Measurements from ENCODE around the gene DNAAF5.
"Not testable (repeated sequence)": the region's sequence is repeated elsewhere in the genome, so short reads cannot be mapped to it uniquely, and the experiment has no call there.

DNAAF5 gene

GRCh38 chr7:748446-748845 is 21.9 kb downstream of the DNAAF5 start:
- no peak for FAIRE-seq

GRCh38 chr7:749140-749551 is 22.6 kb downstream of the DNAAF5 start:
- FAIRE-seq, result no peak

DNA sequence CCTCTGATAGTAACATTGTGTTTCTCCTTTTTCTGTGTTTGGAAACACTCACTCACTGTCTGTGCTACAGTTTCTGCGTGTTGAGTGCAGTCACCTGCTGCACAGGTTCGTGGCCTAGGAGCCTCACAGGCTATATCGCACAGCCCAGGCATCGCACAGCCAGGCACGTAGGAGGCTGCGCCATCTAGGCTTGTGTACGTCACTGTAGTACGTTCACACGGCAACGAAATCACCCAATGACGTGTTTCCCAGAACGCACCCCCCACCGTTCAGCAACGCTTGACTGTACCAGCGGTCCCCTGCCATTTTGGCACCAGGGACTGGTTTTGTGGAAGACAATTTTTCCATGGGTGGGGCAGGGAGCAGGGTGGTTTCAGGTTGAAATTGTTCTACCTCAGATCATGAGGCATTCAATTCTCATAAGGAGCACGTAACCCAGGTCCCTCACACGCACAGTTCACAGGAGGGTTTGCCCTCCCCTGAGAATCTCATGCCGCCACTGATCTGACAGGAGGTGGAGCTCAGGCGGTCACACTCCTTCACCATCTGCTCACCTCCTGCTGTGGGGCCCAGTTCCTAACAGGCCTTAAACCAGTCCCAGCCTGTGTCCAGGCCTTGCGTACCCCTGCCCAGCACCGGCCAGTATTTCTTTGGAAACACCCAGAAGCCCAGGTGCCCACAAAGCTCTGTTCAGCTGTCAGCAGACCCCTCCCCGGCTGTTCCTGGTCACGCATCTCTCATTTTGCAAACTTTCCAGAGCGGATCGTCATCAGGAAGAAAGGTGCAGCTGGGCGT is 23.8 kb downstream of the DNAAF5 start:
- FAIRE-seq, result no peak

- no peak for FAIRE-seq
Measured at GRCh38 chr7:751826-752225, 25.3 kb downstream of the DNAAF5 start.

- FAIRE-seq, result not testable (repeated sequence)
Measured at GRCh38 chr7:752256-752655, 25.8 kb downstream of the DNAAF5 start.

- FAIRE-seq, result no peak
Measured at GRCh38 chr7:753190-753589, 26.7 kb downstream of the DNAAF5 start.

DNA sequence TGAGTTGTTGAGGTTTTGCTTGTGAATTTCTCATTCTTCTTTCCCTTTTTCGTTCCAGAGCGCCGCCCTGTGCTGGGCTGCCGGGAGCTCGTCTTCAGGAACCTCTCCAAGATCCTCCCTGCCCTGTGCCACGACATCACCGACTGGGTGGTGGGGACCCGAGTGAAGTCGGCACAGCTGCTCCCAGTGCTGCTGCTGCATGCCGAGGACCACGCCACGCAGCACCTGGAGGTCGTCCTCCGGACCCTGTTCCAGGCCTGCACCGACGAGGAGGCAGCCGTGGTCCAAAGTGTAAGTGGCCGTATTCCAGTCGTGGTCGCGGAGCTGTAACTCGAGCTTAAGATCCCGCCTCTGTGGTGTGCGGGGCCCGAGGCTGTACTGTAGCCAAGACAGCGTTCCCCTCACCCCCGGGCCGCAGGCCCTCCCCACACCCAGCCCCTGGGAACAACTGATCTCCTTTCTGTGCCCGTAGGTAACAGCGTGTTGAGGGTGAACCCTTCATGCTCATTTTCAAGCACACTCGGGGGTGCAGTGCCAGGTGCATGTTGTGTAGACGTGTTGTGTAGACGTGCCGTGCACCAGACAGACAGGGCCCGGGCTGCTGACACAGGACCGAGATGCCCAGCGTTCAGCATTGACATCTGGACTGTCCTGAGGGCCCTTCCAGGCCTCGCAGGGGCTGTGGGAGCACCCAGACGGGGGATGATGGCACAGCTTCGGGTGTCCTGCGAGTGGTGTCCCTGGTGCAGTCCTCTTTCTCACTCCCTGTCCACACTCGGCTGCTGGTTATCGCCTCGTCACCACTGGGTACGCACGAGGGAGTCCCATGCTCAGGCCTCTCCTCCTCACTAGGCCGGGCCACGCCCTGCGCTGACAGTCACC is 28.3 kb downstream of the DNAAF5 start:
- no peak for FAIRE-seq

- FAIRE-seq, result no peak
Measured at GRCh38 chr7:755413-755805, 28.9 kb downstream of the DNAAF5 start.

- FAIRE-seq, result no peak
Measured at GRCh38 chr7:756231-756927, 29.9 kb downstream of the DNAAF5 start.

DNA sequence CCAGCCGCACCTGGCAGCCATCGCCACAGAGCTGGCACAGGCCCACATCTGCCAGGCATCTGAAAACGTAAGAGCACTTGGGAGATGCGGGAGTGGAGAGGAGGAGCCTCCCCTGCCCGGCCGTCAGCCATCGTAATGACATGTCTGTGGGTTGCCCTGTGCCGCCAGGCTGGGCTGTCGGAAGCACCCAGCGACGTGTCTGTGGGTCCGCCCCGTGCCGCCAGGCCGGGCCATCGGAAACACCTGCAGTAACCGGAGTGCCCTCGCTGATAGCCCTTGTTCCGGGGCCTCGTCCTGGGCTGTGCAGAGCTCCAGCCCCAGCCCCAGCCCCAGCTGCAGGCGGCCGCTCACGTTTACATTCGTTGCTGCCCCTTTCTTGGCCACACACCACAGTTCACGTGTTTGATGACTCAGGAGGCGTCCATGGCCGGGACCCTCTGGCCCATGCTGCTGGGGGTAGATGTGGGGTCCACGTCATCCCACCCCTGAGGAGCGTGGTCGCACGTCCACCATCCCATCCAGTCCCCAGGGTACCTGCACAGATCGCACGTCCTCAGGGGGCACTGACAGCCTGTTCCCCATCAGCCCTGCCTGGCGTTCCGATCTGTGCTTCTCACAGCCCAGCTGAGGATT is 30.5 kb downstream of the DNAAF5 start:
- no peak for FAIRE-seq

DNA sequence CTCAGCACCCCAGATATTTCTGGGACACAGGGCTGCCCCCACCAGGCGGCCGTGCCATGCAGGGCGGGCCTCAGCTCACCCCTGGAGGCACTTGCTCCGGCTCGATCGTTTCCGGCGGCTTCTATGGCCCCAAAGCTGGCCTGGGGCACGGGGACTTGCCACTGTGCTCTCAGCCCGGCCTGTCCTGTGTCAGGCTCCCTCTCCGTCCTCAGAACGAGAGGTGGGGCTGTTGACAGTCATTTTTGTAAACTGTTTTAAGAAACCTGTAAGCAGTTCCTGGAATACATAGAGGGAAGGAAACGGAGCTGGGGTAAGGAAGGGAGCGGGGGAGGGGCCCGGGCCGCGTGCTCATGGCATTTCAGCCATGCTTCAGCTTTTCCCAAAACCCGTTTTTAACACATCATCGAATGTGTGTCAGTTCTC is 31.3 kb downstream of the DNAAF5 start:
- no peak for FAIRE-seq

GRCh38 chr7:759569-759968 is 33.1 kb downstream of the DNAAF5 start:
- no peak for FAIRE-seq

DNA sequence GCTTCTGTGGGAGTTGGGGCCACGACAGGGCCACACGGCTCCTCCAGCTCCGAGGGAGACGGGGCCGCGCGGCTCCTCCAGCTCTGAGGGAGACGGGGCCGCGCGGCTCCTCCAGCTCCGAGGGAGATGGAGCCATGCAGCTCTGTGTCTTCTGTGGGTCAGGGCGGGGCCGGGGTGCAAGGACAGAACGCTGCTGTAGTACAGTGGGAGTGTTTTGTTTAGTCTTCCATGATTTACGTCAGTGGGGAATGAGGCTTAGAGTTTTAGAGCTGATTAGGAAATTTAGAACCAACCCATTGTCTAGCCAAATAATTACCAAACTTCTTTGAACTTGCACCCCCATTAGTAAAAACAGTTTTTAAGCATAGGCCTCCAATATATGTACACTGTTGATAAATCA is 33.5 kb downstream of the DNAAF5 start:
- FAIRE-seq, result no peak

GRCh38 chr7:761101-761500 is 34.6 kb downstream of the DNAAF5 start:
- FAIRE-seq, result no peak

DNA sequence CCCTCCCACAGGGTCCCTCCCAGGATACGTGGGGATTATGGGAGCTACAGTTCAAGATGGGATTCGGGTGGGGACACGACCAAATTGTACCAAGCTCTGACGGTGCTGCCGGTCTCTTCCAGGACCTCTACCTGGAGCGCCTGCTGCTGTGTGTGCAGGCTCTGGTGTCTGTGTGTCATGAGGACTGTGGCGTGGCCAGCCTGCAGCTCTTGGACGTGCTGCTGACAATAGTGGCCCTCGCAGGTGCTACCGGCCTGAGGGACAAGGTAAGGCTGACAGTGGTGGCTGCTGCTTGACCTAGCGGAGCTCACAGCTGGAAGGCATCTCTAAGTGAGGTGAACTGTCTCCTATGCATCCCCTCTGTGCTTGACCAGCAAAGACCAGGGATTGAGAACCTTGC is 35.1 kb downstream of the DNAAF5 start:
- FAIRE-seq, result no peak

DNA sequence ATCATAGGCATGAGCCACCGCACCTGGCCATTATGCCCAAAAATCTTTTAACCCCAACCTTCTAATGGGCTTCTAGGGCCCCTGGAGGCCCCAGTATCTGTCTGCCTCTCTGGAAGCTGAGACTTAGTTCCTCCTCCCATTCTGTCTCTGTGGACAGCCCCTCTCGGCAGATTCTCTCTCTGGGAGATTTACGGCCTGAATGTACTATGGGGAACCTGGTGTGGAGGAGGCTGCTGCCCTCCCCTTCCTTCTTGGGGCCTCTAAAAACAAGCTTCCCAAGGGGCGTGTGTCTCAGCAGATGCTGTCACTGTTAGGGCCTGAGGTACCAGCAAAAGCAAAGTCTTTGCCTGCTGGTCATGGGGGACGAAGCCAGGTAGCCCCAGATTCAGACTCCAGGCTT is 36.4 kb downstream of the DNAAF5 start:
- no peak for FAIRE-seq

- no peak for FAIRE-seq
Measured at GRCh38 chr7:763762-764161, 37.3 kb downstream of the DNAAF5 start.

- FAIRE-seq, result no peak
Measured at GRCh38 chr7:765383-765782, 38.9 kb downstream of the DNAAF5 start.

DNA sequence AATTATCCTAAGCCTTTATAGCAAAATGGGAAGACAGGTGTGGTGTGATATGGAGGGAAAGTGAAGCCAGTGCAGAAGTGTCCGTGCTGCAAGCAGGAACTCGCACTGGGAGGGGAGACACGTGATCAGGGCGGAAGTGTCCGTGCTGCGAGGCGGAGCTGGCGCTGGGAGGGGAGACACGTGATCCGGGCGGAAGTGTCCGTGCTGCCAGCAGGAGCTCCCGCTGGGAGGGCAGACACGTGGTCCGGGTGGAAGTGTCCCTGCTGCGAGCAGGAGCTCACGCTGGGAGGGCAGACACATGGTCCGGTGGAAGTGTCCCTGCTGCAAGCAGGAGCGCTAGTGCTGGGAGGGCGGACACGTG is 41.1 kb downstream of the DNAAF5 start:
- FAIRE-seq, result no peak

DNA sequence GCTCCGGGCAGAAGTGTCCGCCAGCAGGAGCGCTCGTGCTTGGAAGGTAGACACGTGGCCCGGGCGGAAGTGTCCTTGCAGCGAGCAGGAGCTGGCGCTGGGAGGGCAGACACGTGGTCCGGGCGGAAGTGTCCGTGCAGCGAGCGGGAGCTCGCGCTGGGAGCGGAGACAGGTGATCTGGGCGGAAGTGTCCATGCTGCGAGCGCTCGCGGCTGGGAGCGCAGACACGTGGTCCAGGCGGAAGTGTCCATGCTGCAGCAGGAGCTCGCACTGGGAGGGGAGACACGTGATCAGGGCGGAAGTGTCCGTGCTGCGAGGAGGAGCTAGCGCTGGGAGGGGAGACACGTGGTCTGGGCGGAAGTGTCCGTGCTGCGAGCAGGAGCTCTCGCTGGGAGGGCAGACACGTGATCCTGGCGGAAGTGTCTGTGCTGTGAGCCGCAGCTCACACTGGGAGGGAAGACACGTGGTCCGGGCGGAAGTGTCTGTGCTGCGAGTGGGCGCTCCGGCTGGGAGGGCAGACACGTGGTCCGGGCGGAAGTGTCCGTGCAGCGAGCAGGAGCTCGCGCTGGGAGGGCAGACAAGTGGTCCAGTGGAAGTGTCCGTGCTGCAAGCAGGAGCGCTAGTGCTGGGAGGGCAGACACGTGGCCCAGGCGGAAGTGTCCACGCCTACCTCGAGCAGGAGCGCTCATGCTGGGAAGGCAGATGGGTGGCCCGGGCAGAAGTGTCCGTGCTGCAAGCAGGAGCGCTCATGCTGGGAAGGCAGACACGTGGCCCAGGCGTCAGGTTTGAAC is 41.6 kb downstream of the DNAAF5 start:
- peak; percentile 96 for FAIRE-seq

- FAIRE-seq, result no peak
Measured at GRCh38 chr7:768881-769504, 42.5 kb downstream of the DNAAF5 start.

DNA sequence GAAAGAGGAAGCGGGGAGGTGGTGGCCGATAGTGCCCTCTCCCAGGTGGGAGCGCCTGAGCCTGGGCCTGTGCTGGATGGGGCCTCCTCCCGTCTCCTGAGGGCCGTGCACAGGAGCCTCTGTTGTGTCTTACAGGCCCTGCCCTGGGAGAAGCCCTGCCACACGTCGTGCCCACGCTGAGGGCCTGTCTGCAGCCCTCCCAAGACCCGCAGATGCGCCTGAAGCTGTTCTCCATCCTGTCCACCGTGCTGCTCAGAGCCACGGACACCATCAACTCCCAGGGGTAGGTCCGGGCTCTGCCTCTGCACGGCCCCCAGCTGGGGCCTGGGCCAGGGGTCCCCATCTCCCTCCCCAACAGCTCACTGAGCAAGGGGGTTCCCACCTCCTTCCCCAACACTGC is 43.8 kb downstream of the DNAAF5 start:
- no peak for FAIRE-seq
